Measurements from ENCODE around the gene LASP1.

- TF ChIP-seq EZH2 (IDR thresholded peaks at IDR 0.05; ENCODE audit: low read length, unreplicated experiment), result no peak
- TF ChIP-seq CTCF (conservative IDR thresholded peaks at IDR 0.05; ENCODE audit: low read depth, low read length), result no peak
- TF ChIP-seq EZH2phosphoT487 (IDR thresholded peaks at IDR 0.05; ENCODE audit: borderline replicate concordance, low read length), result no peak
Measured at GRCh38 chr17:38911081-38911730, 41.3 kb downstream of the LASP1 start.
